C4-2B (cell line): Measurements from ENCODE around the gene TLK2.

Experiments used
- H3K27ac ChIP-seq: fragments of 450-650 bp; 2 replicates; pipeline ENCODE4 v1.5.1; 2017
- ZFX ChIP-seq: fragments of 450-650 bp; IDR thresholded peaks from 2 replicates; pipeline ENCODE4 v1.6.1; 2017
- TF ChIP-seq, protein P1 (sequence below): fragments of 450-650 bp; conservative IDR thresholded peaks from 2 replicates; pipeline ENCODE4 v1.5.1; 2017; ENCODE audit warnings: mild to moderate bottlenecking

Gene TLK2

GRCh38 chr17:62641153-62641552, 162.5 kb downstream of the TLK2 start:
- H3K27ac ChIP-seq: no peak overlapping the region
- TF ChIP-seq ZFX: no peak
- TF ChIP-seq, protein P1, sequence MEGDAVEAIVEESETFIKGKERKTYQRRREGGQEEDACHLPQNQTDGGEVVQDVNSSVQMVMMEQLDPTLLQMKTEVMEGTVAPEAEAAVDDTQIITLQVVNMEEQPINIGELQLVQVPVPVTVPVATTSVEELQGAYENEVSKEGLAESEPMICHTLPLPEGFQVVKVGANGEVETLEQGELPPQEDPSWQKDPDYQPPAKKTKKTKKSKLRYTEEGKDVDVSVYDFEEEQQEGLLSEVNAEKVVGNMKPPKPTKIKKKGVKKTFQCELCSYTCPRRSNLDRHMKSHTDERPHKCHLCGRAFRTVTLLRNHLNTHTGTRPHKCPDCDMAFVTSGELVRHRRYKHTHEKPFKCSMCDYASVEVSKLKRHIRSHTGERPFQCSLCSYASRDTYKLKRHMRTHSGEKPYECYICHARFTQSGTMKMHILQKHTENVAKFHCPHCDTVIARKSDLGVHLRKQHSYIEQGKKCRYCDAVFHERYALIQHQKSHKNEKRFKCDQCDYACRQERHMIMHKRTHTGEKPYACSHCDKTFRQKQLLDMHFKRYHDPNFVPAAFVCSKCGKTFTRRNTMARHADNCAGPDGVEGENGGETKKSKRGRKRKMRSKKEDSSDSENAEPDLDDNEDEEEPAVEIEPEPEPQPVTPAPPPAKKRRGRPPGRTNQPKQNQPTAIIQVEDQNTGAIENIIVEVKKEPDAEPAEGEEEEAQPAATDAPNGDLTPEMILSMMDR: no peak

GRCh38 chr17:62641951-62642350, 163.3 kb downstream of the TLK2 start:
- TF ChIP-seq, protein P1: no peak
- no peak for TF ChIP-seq ZFX

GRCh38 chr17:62643496-62643895, 164.9 kb downstream of the TLK2 start:
- TF ChIP-seq, protein P1: no peak
- no peak for TF ChIP-seq ZFX
- H3K27ac ChIP-seq: no peak overlapping the region

More at GRCh38 chr17:62641951-62642350, 163.3 kb downstream of the TLK2 start:
- H3K27ac ChIP-seq: no peak overlapping the region

- TF ChIP-seq, protein P1: no peak
- TF ChIP-seq ZFX: no peak
- no peak overlapping the region for H3K27ac ChIP-seq
Measured at GRCh38 chr17:62644487-62645173, 166.0 kb downstream of the TLK2 start.

GRCh38 chr17:62648251-62648955, 169.8 kb downstream of the TLK2 start:
- no peak overlapping the region for H3K27ac ChIP-seq

DNA sequence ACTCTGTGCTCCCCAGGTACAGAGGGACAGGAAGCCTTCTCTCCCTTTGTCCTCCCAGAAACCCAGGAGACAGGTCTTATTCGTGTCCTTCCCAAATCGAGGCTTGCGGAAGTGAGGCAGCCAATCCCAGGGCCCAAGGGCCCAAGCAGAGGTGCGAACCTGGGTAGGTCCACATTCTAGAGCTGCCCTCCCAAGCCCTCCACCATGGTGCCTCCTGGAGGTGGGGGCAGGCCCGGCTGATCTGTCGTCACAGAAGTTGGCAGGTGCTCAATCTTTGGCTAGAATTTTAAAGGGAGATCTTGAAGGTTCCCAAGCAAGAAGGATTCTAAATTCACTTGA, 170.3 kb downstream of the TLK2 start:
- TF ChIP-seq, protein P1: no peak
- no peak for TF ChIP-seq ZFX
- no peak overlapping the region for H3K27ac ChIP-seq

More at GRCh38 chr17:62648251-62648955, 169.8 kb downstream of the TLK2 start:
- TF ChIP-seq ZFX: no peak
- TF ChIP-seq, protein P1: no peak

DNA sequence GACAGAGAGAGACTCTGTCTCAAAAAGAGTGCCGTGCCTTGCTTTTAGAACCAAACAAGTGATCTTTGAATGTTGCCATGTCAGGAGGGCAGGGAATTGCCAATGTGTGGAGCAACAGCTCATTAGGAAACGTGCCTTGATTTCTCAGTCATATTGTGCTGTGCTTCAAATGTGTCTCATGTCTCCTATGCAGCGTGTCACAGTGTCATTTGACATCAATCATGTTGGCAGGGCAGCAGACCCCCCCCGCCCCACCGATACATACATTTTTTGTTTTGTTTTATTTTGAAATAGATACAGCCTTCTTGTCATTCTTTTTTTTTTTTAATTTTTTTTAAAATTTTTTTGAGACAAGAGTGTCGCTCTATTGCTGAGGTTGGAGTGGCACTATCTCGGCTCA, 170.9 kb downstream of the TLK2 start:
- no peak for TF ChIP-seq ZFX
- TF ChIP-seq, protein P1: no peak
- no peak overlapping the region for H3K27ac ChIP-seq
